ENCODE measurements around the gene SHC3.

Gene SHC3

GRCh38 chr9:89054865-89055495 is 123.6 kb downstream of the SHC3 start:
- no peak for DNase-seq (ENCODE audit: low read depth in 2 of 2)

DNA sequence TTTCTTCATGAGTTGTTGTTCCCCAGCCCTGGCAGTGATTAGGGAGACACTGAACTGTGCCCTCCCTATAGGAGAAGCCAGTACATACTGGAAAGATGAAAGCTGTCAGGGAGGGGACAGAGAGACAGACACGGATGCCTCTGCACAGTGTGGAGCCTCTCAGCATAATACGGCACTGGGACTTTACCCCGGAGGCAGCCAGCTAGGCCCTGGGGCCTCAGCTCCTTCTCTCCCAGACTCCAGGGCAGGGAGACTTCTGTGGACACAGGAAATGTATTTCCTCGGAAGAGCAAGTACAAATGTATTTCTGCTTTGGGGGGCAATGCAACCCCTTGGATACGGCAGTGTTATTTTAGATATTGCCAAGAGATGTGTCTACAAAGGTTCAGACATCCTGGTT is 125.3 kb downstream of the SHC3 start:
- no peak for DNase-seq (ENCODE audit: low read depth in 2 of 2)

DNA sequence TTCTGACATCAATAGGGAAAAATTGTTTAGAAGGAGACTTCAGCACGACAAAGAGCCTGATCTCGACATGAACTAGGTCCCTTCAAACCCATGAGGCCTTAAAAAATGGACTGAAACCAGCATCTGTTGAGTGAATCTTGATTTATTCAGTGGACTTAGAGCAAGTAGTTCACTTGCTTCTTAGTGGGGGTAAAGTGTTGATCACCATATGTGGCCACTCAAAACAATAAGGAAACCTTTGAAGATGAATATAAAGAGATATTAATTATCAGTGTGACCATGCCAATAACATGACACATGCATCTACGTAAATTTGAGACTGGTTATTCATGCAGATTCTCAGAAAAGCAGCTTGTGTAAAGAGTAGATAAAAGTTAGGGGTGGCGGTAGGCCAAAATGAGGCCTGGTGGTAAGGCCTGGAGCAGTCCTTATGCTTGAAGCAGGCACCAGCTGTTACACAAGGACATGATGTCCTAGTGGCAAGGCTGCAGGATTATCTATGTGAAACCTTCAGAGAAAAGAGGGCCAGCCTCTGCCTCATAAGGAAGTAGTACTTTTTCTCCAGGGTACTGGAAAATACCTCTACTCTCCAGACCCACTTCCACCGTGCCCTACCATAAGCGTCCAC is 126.0 kb downstream of the SHC3 start:
- no peak for DNase-seq (ENCODE audit: low read depth in 2 of 2)

- no peak for DNase-seq (ENCODE audit: low read depth in 2 of 2)
These were observed 127.1 kb downstream of the SHC3 start for GRCh38 chr9:89051421-89052025.

DNA sequence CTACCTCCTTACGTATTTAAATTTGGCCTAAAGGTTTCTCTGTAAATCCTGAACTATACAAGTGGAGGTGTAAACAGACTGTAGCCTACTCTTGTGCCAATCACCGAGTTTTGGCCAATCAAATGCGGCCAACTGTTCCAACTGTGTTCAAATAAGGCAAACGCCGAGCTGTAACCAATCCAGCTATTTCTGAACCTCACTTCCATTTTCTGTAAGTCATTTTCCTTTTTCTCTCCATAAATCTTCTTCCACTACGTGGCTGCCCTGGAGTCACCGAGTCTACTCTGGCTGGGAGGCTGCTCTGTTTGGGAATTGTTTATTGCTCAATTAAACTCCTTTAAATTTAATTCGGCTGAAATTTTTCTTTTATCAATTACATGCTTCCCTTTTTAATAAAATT is 129.0 kb downstream of the SHC3 start:
- DNase-seq (ENCODE audit: low read depth in 2 of 2): no peak

DNA sequence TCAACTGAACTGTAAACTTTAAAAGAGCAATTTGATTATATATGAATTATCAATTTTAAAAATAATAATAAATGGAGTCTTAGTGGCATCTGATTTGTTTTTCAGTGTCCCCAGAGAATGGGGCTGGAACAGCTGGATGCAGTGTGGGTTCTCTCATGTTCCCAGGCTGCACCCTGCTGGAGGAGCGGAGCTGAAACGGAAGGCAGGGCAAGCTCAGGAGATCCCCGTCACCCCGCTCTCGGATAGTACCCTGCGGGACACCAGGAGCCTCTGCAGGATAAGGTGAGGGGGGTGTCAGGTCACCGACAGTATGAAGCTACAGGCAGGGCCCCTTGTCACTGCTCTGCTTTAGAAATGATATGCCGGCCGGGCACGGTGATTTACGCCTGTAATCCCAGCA is 130.0 kb downstream of the SHC3 start:
- DNase-seq (ENCODE audit: low read depth in 2 of 2): no peak

DNA sequence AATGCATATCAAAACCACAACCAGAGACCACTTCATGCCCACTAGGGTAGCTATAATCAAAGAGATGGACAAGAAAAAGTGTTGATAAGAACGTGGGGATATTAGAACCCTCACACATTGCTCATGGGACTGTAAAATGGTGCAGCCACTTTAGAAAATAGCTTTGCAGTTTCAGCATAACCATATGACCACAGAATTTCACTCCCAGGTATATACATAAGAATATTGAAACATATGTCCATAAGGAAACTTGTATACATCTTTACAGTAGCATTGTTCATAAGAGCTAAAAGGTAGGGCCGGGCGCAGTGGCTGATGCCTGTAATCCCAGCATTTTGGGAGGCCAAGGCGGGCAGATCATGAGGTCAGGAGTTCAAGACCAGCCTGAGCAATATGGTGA is 131.0 kb downstream of the SHC3 start:
- DNase-seq (ENCODE audit: low read depth in 2 of 2): no peak

- no peak for DNase-seq (ENCODE audit: low read depth in 2 of 2)
These were observed 131.8 kb downstream of the SHC3 start for GRCh38 chr9:89046832-89047231.

DNA sequence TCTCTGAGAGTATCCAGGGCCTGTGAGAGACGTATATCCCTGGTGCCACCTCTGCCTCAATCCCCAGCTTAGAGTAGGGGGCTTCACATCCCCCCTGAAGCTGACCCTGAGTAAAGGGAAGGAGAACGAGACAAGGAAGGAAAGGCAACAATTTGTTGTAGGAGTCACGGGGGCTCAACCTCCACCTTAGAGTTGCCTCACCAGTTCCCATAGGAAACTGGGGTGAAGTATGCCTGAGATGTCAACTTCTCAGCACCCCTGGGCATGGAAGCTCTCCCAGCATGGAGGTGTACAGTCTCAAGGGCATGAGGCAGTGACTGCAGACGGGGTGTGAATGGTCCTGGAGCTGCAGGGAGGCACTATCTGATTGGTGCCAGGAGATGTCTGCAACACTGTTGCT is 133.7 kb downstream of the SHC3 start:
- DNase-seq (ENCODE audit: low read depth in 2 of 2): no peak

DNA sequence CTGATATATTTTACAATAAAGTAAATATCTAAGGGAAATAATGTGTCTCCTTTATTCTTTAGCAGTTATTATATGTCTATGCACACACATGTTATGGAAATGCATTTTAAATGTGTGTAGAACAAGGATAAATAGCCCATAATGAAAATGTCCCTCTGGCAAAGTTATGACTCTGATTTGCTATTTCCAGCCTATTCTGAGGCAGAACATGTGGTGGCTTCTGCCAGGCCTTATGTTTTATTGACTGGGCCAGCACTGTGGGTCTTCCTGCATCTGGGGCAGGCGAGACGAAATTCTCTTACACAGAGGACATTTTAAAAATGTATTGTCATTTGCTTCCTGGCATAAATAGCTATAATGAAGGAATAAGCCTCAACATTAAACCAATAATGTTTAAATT is 134.5 kb downstream of the SHC3 start:
- no peak for DNase-seq (ENCODE audit: low read depth in 2 of 2)

GRCh38 chr9:89042984-89043383 is 135.6 kb downstream of the SHC3 start:
- DNase-seq (ENCODE audit: low read depth in 2 of 2): no peak

DNA sequence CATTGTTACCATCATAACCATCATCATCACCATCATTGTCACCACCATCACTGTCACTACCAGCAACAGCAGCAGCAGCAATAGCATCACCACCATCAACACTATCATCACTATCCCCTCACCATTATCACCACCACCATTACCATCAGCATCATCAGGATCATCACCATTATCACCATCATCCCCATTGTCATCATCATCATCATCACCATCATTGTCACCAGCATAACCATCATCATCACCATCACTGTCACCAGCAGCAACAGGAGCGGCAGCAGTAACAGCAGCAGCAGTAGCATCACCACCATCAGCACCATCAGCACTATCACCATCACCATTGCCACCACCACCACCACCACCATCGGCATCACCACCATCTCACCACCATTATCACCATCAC is 139.0 kb downstream of the SHC3 start:
- DNase-seq (ENCODE audit: low read depth in 2 of 2): no peak

DNA sequence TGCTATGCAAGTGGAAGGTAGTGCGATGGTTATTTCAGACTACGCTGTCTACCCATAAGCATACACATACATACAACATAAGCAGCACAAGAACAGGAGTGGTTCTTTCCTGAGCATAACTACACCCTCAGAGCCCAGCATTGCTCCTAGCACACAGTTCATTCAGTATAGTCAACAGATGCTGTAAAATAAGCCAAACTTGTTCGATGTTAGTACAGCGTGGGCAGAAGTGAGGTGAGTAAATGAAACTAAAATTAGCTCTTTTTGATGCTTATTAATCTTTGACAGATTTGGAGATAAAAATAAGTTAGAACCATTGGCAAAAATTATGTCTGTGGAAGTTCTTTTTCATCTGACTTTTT is 139.5 kb downstream of the SHC3 start:
- DNase-seq (ENCODE audit: low read depth in 2 of 2): no peak

DNA sequence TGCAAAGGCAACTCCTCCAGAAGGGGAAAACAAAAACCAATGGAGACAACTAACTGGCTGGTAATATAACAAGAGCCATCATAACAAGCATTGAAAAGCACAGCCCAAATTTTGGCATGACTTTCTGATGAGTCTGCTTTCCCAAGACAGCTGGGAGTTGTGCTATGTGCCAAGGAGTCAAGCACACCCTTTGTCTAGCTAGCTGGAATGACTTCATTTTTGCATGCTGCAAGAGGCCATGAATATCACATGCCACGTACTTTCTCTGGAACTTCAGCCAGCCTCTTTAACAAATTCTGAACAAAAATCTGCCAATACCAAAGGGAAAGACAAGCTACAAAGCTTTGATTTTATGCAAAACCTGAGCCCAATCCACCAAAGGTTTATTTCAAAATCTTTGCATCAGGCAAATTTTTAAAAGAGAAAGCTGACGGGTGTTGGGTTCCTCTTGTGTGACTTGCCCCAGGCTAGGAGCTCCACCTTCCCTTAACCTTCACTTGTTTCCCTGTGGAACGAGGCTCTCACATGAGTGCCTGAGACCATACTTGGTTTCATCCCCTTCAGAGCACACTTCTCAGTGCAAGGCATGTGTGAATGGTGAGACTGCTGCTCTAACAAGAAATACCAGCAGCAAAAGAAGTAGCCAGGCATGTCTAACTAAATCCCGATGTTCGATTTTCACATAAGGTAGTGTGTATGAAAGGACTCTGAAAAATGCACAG is 140.1 kb downstream of the SHC3 start:
- DNase-seq (ENCODE audit: low read depth in 2 of 2): no peak

DNA sequence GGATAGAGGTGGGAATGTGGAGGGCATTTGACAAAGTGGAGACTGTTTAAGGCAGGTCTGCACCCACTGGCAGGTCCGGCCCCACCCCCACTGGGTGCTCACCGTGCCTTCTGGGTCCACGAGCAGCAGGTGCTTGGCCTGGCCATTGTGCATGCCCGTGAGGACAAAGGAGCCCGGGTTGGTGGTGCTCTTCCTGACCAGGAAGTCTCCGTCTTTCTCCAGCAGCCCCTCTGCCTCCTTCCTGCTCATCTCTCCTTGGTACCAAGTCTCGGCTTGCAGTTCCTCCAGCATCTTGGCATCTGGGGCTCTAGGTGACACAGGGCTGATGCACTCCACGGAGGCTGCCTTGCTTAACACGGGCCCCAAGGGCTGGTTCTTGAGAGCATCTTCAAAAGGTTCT is 140.7 kb downstream of the SHC3 start:
- DNase-seq (ENCODE audit: low read depth in 2 of 2): no peak

- DNase-seq (ENCODE audit: low read depth in 2 of 2): no peak
These were observed 141.3 kb downstream of the SHC3 start for GRCh38 chr9:89037346-89037745.

- no peak for DNase-seq (ENCODE audit: low read depth in 2 of 2)
These were observed 141.7 kb downstream of the SHC3 start for GRCh38 chr9:89036891-89037290.

DNA sequence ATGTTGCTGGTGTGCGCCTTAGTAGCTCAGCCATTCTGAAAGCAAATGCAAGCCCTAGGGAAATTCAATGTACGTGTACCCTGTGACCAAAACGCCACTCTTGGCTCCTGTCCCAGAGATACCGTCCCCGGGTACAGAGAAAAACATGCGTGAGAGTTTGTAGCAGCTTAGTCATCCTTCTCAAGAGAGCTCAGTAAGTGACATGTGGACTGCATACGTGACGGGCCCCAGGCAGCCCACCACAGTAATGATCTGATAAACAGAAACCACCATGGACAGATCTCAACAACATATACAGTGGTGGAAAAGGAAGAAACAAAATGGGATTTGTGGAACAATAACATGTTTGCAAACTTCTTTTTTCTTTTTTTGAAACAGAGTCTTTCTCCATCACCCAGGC is 142.2 kb downstream of the SHC3 start:
- DNase-seq (ENCODE audit: low read depth in 2 of 2): no peak

DNA sequence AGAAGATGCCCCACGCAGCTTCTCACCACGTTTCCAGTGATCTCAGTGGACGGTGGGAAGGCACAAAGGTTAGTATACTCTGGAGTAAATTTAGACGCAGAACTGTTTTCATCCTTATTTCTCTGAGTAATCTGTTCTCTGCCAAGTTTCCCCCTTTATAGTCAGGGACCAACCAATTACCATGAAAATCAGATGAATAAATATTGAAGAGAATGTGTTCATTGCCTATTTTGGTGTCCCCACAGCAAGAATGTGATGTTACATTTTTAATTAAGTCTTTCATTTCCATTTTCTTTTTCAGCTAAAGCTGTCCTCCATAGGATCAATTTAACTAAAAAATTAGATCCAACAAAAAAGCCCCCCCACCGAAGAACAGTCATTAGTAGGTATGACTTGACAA is 146.0 kb downstream of the SHC3 start:
- no peak for DNase-seq (ENCODE audit: low read depth in 2 of 2)

DNA sequence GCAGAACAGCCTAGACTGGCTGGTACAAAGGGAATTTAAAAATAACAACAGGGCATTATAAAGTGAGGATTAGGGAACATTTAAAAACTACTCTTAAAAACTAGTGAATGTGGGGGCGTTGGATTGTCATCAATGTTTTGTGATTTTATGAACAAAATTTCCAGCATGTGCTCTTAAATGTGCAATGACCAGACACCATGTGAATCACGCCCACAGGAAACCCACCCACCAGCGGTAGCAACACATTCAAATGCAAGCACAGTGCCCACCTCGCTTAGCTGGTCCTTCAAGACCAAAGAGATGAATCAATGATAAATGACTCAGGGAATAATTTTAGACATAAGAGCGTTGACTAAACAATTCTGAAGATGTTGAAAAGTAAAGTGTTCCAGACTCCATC is 146.4 kb downstream of the SHC3 start:
- no peak for DNase-seq (ENCODE audit: low read depth in 2 of 2)

GRCh38 chr9:89029788-89030187 is 148.8 kb downstream of the SHC3 start:
- DNase-seq (ENCODE audit: low read depth in 2 of 2): no peak

GRCh38 chr9:89026876-89027275 is 151.7 kb downstream of the SHC3 start:
- DNase-seq (ENCODE audit: low read depth in 2 of 2): no peak

GRCh38 chr9:89025553-89025952 is 153.1 kb downstream of the SHC3 start:
- no peak for DNase-seq (ENCODE audit: low read depth in 2 of 2)

Data from stimulated activated CD8-positive, alpha-beta memory T cell treated with anti-CD3 and anti-CD28 coated beads, Interleukin-7, amount 100 ng/mL, for 1 hour (primary cell).